Mucosa of stomach (tissue), 1 donor: ENCODE data around the gene GRIK3.
"Not testable (repeated sequence)": the region's sequence is repeated elsewhere in the genome, so short reads cannot be mapped to it uniquely, and the experiment has no call there.

Source experiments
- H3K27me3 ChIP-seq: one replicate; pipeline ENCODE4 v1.7.0; 2013; ENCODE audit warnings: mild to moderate bottlenecking, low read length; ENCODE audit not compliant: control insufficient read depth, insufficient read depth
- H3K36me3 ChIP-seq: one replicate; pipeline ENCODE4 v1.7.0; 2013; ENCODE audit warnings: low read length; ENCODE audit not compliant: control insufficient read depth, insufficient read depth
- H3K4me1 ChIP-seq: one replicate; pipeline ENCODE4 v1.7.0; 2013; ENCODE audit warnings: mild to moderate bottlenecking, low read length; ENCODE audit not compliant: control insufficient read depth, insufficient read depth
- H3K4me3 ChIP-seq: one replicate; pipeline ENCODE4 v1.7.0; 2013; ENCODE audit warnings: low read length
- H3K9ac ChIP-seq: one replicate; pipeline ENCODE4 v1.7.0; 2013; ENCODE audit warnings: mild to moderate bottlenecking, low read length, moderate library complexity
- H3K9me3 ChIP-seq: one replicate; pipeline ENCODE4 v1.7.0; 2013; ENCODE audit warnings: mild to moderate bottlenecking, low read length, moderate library complexity; ENCODE audit not compliant: control insufficient read depth
- donor health status: Pancreatic carcinoma.

GRIK3 gene

DNA sequence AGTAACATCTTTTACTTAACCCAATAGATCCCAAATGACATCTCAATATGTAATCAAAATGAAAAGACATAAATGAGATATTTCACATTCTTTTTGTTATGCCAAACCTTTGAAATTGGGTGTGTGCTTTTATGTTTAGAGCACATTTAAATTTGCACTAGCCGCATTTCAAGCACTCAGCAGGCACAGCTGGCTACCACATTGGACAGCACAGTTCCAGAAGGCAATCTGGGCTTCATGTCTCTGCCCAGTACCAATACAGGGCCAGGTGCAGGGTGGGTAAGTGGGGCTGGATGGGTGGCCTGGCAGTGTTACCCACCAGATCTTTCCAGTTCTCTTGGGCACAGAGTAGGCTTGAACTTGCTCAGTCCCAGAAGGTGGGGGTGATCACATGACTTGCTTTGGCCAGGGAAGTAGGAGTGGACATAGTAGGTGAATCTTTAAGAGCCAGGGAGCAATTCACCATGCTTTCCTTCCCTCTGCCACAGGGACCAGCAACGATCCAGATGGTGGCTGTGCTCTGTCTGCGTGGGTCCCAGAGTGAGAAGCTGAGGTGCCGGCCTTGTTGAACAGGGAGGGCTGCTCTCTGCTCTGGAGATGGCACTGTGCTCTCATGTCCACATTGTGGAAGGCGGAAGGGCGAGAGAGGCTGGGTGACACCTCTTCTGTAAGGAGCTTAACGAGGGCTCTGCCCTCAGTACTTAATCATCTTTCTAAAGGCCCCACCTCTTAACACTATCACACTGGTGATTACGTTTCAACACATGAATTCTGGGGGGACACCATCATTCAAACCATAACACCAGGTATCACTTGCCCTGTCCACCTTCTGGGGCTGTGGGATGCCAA, 261.4 kb downstream of the GRIK3 start:
- Histone ChIP-seq H3K4me1 (no peaks in the 10 kb centered on the region), H3K27me3 (peaks cover 32% of the 10 kb centered on the region), H3K4me3 (no peak overlapping the region), H3K9ac (no peak overlapping the region), H3K36me3 (no peaks in the 10 kb centered on the region), H3K9me3 (no peaks in the 10 kb centered on the region)

DNA sequence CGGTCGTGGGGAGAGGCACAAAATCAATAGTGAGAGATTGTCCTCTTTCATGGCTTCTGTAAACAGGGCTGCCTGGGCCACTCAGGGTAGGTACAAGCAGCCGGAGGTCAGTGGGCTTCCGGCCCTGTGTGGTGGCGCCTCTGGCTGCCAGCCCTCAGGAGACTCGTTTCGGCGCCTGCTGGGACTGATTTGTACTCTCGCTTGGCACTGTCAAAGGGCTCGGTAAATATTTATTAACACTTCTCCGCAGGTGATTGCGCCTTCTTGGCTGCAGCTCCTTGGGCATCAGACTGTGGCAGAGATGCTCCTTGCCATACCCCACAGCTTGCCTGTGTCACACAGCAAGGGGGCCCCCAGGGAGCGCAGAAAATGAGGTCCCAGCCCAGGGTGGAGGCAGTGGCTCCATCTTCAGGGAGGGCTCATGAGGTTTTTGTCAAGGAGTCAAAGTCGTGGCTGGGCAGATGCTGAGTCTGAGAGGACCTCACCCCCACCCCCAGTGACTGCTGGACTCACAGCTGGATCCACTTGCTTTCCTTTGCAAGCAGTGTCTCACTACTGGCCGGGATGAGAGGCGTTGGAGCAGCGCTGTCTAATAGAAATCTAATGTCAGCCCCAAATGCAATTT, 262.5 kb downstream of the GRIK3 start:
- Histone ChIP-seq H3K4me3 (no peak overlapping the region), H3K36me3 (no peaks in the 10 kb centered on the region), H3K27me3 (peaks cover 29% of the 10 kb centered on the region), H3K4me1 (no peaks in the 10 kb centered on the region), H3K9ac (no peak overlapping the region), H3K9me3 (no peaks in the 10 kb centered on the region)

DNA sequence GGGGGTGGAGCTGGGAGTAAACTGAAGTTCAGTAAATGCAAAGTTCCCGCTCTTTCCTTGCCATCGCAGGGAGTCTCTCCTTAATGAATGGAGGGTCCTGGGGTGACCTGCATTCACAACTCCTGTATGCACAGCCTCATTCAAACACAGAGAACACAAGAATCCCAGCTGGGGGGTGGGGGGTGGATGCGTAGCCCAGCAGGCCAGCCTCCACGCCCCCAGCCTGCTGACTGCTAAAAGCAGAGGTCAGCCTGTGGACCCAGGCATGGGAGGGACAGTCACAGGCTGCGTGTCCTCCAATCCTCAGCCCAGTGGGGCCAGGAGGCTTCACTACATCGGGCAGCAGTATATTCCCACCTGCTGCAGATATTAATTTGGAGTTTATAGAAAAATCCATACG, 263.1 kb downstream of the GRIK3 start:
- no peak overlapping the region for H3K4me3 ChIP-seq

DNA sequence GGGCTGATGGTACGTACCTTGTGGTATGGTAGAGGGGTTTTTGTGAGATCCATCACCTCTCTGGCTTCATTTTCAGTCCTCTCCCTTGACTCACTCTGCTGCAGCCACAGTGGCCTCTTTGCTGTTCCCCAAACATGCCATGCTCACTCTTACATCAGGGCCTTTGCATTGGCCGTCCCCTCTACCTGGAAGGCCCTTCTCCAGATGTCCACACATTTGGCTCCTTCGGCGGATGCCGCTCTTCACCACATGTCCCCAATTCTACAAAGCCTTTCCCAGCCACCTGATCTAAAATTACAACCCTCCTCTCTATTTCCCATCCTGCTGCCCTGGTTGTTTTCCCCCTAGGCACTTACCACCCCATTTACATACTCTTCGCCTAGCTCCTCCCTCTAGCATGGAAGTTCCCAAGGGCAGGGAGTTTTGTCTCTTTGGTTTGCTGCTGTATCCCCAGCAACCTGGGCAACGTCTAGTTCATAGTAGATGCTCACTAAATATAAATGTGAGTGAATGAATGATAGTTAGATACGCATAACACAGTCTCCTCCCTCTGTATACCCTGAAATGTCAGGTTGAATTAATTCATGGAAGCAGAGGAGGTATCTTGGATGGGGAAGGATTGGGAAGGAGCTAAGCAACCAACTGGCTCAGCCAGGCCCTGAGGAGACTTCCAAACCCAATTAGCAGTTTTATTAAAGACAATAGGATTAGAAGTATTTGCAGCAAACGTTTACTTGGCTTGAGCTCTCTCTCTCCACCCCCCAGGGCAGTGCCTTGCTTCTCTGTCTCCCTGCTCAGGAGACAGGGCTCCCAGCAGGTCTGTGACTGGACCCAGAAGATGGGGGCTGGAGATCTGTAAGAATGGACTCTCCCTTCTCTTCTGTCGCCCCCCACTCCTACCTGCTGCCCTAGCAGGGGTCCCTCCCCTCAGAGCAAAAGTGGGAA, 264.2 kb downstream of the GRIK3 start:
- Histone ChIP-seq H3K4me3 (no peak overlapping the region), H3K4me1 (no peaks in the 10 kb centered on the region), H3K9ac (no peak overlapping the region), H3K9me3 (no peaks in the 10 kb centered on the region), H3K27me3 (peaks cover 29% of the 10 kb centered on the region), H3K36me3 (no peaks in the 10 kb centered on the region)

More for the DNA sequence above, 263.1 kb downstream of the GRIK3 start:
- Histone ChIP-seq H3K36me3 (no peaks in the 10 kb centered on the region), H3K9ac (no peak overlapping the region), H3K4me1 (no peaks in the 10 kb centered on the region), H3K9me3 (no peaks in the 10 kb centered on the region), H3K27me3 (peaks cover 29% of the 10 kb centered on the region)

DNA sequence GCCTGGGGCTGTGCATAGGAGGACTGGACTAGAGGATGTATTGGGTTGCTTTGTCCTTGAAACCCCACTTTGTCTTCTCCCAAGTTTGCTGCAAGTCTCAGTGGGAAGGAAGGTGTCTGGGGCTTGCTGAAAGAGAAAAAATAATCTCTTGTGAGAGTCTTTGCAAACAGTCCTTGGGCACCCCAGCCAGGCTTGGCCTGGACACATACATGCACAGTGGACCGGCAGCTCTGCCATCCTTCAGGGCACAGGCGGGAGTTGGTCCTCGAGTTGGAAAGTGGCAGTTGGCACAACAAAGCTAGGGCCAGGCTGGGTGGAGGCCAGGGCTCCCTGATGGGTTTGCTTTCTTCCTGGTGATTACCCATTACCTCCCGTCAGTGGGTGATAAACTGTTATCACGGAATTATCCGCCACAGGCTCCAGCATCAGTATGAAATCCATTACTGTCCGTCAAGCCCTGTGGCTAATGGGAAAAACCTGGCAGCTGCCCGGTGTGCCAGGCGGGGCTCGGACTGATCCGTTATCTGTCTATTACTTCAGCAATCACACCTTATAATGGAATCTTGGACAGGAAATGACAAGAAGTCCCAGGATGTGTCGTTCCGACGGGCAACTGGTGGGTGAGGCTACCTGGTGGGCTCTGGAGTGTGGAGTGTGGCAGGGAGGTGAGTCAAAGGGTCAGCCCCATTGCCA, 265.7 kb downstream of the GRIK3 start:
- Histone ChIP-seq H3K9me3 (no peaks in the 10 kb centered on the region), H3K27me3 (peaks cover 25% of the 10 kb centered on the region)

DNA sequence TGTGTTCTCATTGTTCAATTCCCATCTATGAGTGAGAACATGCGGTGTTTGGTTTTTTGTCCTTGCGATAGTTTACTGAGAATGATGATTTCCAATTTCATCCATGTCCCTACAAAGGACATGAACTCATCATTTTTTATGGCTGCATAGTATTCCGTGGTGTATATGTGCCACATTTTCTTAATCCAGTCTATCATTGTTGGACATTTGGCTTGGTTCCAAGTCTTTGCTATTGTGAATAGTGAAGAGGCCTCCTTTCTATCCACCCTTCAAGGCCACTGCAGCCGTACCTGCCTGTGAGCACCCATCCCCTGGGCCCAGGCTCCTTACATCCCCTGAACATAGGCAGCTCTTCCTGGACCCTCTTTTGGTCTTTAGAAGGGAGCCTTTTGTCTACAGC, 266.9 kb downstream of the GRIK3 start:
- not testable (repeated sequence) for H3K4me3 ChIP-seq, H3K4me1 ChIP-seq, H3K9me3 ChIP-seq, H3K9ac ChIP-seq, H3K36me3 ChIP-seq
- peaks cover 23% of the 10 kb centered on the region for H3K27me3 ChIP-seq

More for the DNA sequence above, 265.7 kb downstream of the GRIK3 start:
- no peaks in the 10 kb centered on the region for H3K4me1 ChIP-seq
- no peaks in the 10 kb centered on the region for H3K36me3 ChIP-seq
- H3K4me3 ChIP-seq = no peak overlapping the region
- H3K9ac ChIP-seq = no peak overlapping the region

DNA sequence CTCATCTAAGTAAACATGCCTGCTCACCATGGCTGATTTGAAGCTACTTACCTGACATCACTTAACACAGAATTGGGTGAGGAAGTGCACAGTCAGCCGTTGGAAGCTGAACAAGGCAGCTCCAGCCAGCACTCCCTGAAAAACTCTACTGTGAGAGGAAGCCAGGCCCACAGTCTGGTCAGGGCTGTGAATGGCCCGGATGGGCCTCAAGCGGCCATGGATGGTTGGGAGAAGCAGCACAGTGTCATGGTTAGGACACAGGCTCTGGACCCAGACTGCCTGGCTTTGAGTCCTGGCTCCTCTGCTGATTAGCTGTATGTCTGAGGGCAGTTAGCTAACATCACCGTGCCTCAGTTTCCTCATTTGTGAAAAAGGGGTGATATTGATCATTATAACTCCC, 267.8 kb downstream of the GRIK3 start:
- no peaks in the 10 kb centered on the region for H3K4me1 ChIP-seq
- peaks cover 17% of the 10 kb centered on the region for H3K27me3 ChIP-seq
- no peaks in the 10 kb centered on the region for H3K9me3 ChIP-seq
- H3K4me3 ChIP-seq = no peak overlapping the region
- H3K9ac ChIP-seq = no peak overlapping the region
- H3K36me3 ChIP-seq = no peaks in the 10 kb centered on the region

DNA sequence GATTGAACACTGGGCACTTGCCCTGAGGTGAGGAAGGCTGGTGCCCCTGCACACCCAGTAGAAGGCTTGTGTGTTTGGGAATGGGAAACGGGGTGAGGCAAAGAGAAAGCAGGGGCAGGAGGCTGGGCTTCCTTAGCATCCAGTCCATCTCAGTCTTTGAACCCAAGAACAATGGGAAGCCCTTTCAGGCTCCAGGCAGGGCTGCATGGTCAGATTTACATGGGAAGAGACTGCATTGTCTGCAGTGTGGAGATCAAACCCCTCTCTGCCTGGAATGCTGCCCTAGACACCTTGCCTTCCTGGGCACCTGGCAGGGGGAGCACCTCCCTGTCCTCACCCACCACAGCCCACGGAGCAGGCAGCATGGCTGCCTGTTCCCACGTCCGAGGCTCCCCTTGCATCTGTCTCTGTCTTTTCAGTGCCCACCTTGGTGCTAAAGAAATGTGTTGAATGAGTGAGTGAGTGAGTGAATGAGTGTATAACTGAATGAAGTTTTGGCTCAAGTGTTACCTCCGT, 268.5 kb downstream of the GRIK3 start:
- Histone ChIP-seq H3K27me3 (peaks cover 11% of the 10 kb centered on the region), H3K36me3 (no peaks in the 10 kb centered on the region), H3K9ac (no peak overlapping the region), H3K4me3 (no peak overlapping the region), H3K4me1 (no peaks in the 10 kb centered on the region), H3K9me3 (no peaks in the 10 kb centered on the region)

DNA sequence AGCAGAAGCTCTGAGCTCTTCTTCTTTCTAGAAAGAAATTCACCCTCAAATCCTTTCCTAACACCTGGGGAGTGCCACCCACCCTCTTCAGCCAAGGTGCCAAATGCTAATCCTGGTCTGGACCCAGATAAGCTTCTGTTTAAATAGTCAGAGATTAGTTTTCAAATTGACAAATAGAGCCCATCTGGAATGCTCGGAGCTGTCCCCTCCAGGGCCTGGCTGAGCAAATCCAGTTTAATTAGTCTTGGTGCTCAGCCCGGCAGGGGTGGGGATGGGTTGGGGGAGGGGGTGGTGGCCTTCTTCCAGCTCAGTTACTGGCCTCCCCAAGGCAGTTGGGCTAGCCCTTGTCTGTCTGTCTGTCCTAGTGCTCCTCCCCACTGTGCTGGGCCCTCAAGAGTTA, 269.5 kb downstream of the GRIK3 start:
- Histone ChIP-seq H3K4me1 (no peaks in the 10 kb centered on the region), H3K36me3 (no peaks in the 10 kb centered on the region), H3K4me3 (no peak overlapping the region), H3K9ac (no peak overlapping the region), H3K9me3 (no peaks in the 10 kb centered on the region), H3K27me3 (peaks cover 8% of the 10 kb centered on the region)

DNA sequence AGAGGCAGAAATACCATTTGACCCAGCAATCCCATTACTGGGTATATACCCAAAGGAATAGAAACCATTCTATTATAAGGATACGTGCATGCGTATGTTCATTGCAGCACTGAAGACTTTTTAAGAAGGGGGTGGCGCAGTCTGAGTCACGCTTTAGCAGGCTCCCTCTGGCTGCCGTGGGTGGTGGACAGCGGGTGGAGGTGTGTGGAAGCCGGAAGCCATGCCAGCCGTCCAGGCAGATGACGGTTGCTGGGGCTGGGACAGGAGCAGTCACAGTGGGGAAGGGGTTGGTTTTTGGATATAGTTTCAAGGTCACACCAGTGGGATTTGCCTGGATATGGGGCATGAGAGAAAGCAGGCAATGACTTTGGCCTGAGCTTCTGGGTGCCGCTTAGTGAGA, 270.5 kb downstream of the GRIK3 start:
- H3K36me3 ChIP-seq = no peaks in the 10 kb centered on the region
- H3K4me1 ChIP-seq = no peaks in the 10 kb centered on the region
- H3K4me3 ChIP-seq = no peak overlapping the region
- H3K9me3 ChIP-seq = no peaks in the 10 kb centered on the region
- peaks cover 4% of the 10 kb centered on the region for H3K27me3 ChIP-seq
- H3K9ac ChIP-seq = no peak overlapping the region

DNA sequence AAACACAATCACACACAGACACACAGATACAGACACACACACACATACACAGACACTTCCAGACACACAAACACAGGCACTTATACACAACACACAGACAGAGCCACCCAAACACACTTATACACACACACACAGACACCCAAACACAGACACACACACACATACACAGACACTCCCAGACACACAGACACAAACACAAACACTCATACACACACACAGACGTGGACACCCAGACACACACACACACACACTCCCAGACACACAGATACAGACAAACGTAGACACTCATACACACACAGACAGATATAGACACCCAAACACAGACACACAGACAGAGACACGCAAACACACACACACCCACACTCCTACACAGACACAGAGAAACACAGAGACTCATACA, 272.1 kb downstream of the GRIK3 start:
- no peaks in the 10 kb centered on the region for H3K27me3 ChIP-seq
- H3K4me1 ChIP-seq = no peaks in the 10 kb centered on the region
- no peaks in the 10 kb centered on the region for H3K36me3 ChIP-seq
- H3K4me3 ChIP-seq = no peak overlapping the region
- no peaks in the 10 kb centered on the region for H3K9me3 ChIP-seq
- H3K9ac ChIP-seq = no peak overlapping the region
